GM12878 (cell line): Measurements from ENCODE around the gene WDFY4. TPM values are rescaled to one million over a fixed set of nuclear protein-coding genes. Genes with fewer than 3 reads are reported as not detected.

ENCODE experiments used
- ATAC-seq: fragments of 200-7000 bp; cut with Tn5 transposase; 3 replicates; pipeline ENCODE4 v1.9.1; 2020; ENCODE audit warnings: mild to moderate bottlenecking, moderate library complexity
- BruUV-seq: library from RNA; stranded (reverse); fragments of 400-500 nt; replicated peaks from 2 replicates; lab custom pipeline; 2021; lab: Mats Ljungman, UMichigan
- CTCF ChIA-PET: fragments of 300-600 bp; sonication (Branson Sonifier 250); formaldehyde crosslinking; extraction: SDS; loops from one replicate; lab custom pipeline; 2021; ENCODE audit warnings: inconsistent platforms; lab: Yijun Ruan, JAX
- POLR2A ChIA-PET: fragments of 350-600 bp; formaldehyde crosslinking; extraction: SDS; loops from one replicate; lab custom pipeline; 2021; ENCODE audit warnings: inconsistent platforms; lab: Charles Lee
- RAD21 ChIA-PET: fragments of 300-600 bp; sonication (Branson Sonifier 250); formaldehyde crosslinking; loops from one replicate; lab custom pipeline; 2023; ENCODE audit warnings: antibody characterized with exemption; ENCODE audit not compliant: unreplicated experiment; lab: Charles Lee
- SMC1A ChIA-PET: fragments of 300-600 bp; sonication (Branson Sonifier 250); formaldehyde crosslinking; loops from one replicate; lab custom pipeline; 2023; ENCODE audit not compliant: unreplicated experiment, uncharacterized antibody; lab: Charles Lee
- DNase-seq: peaks from one replicate; pipeline ENCODE4 v3.0.0-alpha.2; 2011; ENCODE audit warnings: low read depth, low spot score
- FAIRE-seq: peaks from 3 replicates; lab custom pipeline; 2011; peaks lifted over from hg19 to GRCh38; lab: Jason Lieb, UNC
- H2AFZ ChIP-seq: 2 replicates; pipeline ENCODE4 v1.6.0; 2011; ENCODE audit warnings: low read depth, low read length, control low read depth; ENCODE audit not compliant: control insufficient read depth
- H3K27ac ChIP-seq: 2 replicates; pipeline ENCODE4 v1.5.1; 2011; ENCODE audit warnings: control low read depth; ENCODE audit not compliant: control insufficient read depth, insufficient read depth
- H3K27me3 ChIP-seq, 2 experiments: replicated peaks in 1 of 2; 2 replicates each; pipeline versions ENCODE4 v1.6.0 to v1.6.1; 2011; ENCODE audit warnings: low read length in 1 of 2; ENCODE audit not compliant: control insufficient read depth in 2 of 2, insufficient read depth in 2 of 2
- H3K36me3 ChIP-seq, 2 experiments: 2 replicates each; pipeline ENCODE4 v1.5.1; 2011; ENCODE audit warnings: low read length in 1 of 2; ENCODE audit not compliant: control insufficient read depth in 2 of 2, insufficient read depth in 2 of 2
- H3K4me1 ChIP-seq: 2 replicates; pipeline ENCODE4 v1.6.1; 2011; ENCODE audit warnings: mild to moderate bottlenecking, low read length, moderate library complexity, mixed read lengths; ENCODE audit not compliant: control insufficient read depth, insufficient read depth
- H3K4me2 ChIP-seq: 2 replicates; pipeline ENCODE4 v1.6.0; 2011; ENCODE audit warnings: control low read depth; ENCODE audit not compliant: control insufficient read depth, insufficient read depth
- H3K4me3 ChIP-seq: fragments of 200-600 bp; sonication (generic); 2 replicates; pipeline ENCODE4 v1.5.1; 2016
- H3K79me2 ChIP-seq: 2 replicates; pipeline ENCODE4 v1.6.0; 2011; ENCODE audit warnings: low read length; ENCODE audit not compliant: control insufficient read depth, insufficient read depth
- H3K9ac ChIP-seq: 2 replicates; pipeline ENCODE4 v1.8.0; 2011; ENCODE audit warnings: low read length, control low read depth, mixed read lengths; ENCODE audit not compliant: control insufficient read depth, insufficient read depth
- H3K9me3 ChIP-seq: replicated peaks from 3 replicates; pipeline ENCODE4 v1.5.1; 2011; ENCODE audit warnings: mild to moderate bottlenecking, low read length; ENCODE audit not compliant: control insufficient read depth, insufficient read depth
- H4K20me1 ChIP-seq: 2 replicates; pipeline ENCODE4 v1.6.0; 2011; ENCODE audit not compliant: control insufficient read depth, insufficient read depth
- FOXM1 ChIP-seq: IDR thresholded peaks from 2 replicates; pipeline ENCODE4 v1.6.1; 2012; ENCODE audit warnings: low read depth, mild to moderate bottlenecking, inconsistent platforms, low read length, moderate library complexity
- NFXL1 ChIP-seq: fragments of 450-650 bp; IDR thresholded peaks from 2 replicates; pipeline ENCODE4 v1.6.1; 2017; ENCODE audit warnings: antibody characterized with exemption, mild to moderate bottlenecking, borderline replicate concordance
- PBX3 ChIP-seq: IDR thresholded peaks from 2 replicates; pipeline ENCODE4 v1.6.1; 2011; ENCODE audit warnings: mild to moderate bottlenecking, low read depth, low read length, moderate library complexity; ENCODE audit not compliant: insufficient replicate concordance
- POU2F2 ChIP-seq: IDR thresholded peaks from 3 replicates; pipeline ENCODE4 v1.6.1; 2011; ENCODE audit warnings: low read depth, mild to moderate bottlenecking, low read length, borderline replicate concordance
- RAD21 ChIP-seq: IDR thresholded peaks from 2 replicates; pipeline ENCODE4 v1.6.1; 2011; ENCODE audit warnings: mild to moderate bottlenecking, low read depth, low read length, moderate library complexity; ENCODE audit not compliant: insufficient read depth
- RB1 ChIP-seq: fragments of 450-650 bp; formaldehyde crosslinking; IDR thresholded peaks from 2 replicates; pipeline ENCODE4 v1.6.1; 2017; ENCODE audit warnings: mild to moderate bottlenecking, borderline replicate concordance
- SMC3 ChIP-seq: IDR thresholded peaks from 2 replicates; pipeline ENCODE4 v1.6.1; 2011; ENCODE audit warnings: low read length, improper control_type of control experiment, borderline replicate concordance
- ZBTB4 ChIP-seq: fragments of 450-650 bp; formaldehyde crosslinking; IDR thresholded peaks from 2 replicates; pipeline ENCODE4 v1.4.0; 2022; ENCODE audit warnings: mild to moderate bottlenecking, moderate library complexity
- ZNF274 ChIP-seq: IDR thresholded peaks from one replicate; pipeline ENCODE4 v1.8.0; 2011; ENCODE audit not compliant: insufficient read length, insufficient read depth
- WGBS: methylation state at CpG from one replicate; pipeline ENCODE4 v1.1.6; 2016; ENCODE audit warnings: low lambda C conversion rate; ENCODE audit not compliant: insufficient replicate concordance, insufficient coverage; ENCODE audit errors: missing lambda C conversion rate; 5-methylcytosine and 5-hydroxymethylcytosine counted together
- in situ Hi-C: fragments of 300-500 bp; cut with MboI; formaldehyde crosslinking; loops from 9 replicates; pipeline ENCODE4 v1.14.3; 2018; ENCODE audit warnings: mixed read lengths
- intact Hi-C: fragments of 100-400 bp; cut with micrococcal nuclease; formaldehyde crosslinking; loops from one replicate; pipeline ENCODE4 v1.14.2; 2022; ENCODE audit not compliant: unreplicated experiment
- polyA plus RNA-seq, 11 experiments: library from polyadenylated mRNA; depleted of rRNA in 4 of 11; unstranded in 6 of 11; stranded (reverse) in 5 of 11; fragments of >200 nt; fragmentation: Nextera tagmentation in 4 of 11; fragmentation: Illumina TruSeq in 1 of 11; extraction: Ambion mirVana in 4 of 11; extraction: Trizol in 1 of 11; gene quantifications; 1 replicate in 1 of 11; 2 replicates in 10 of 11; pipeline versions ENCODE4 v1.2.1 to v1.2.3, GENCODE V29; 2011 to 2016; ENCODE audit warnings: inconsistent platforms in 2 of 11, missing spikeins in 2 of 11, low read depth in 1 of 11
- total RNA-seq, 4 experiments: library from RNA; depleted of rRNA in 3 of 4; stranded (reverse); fragments of >200 nt in 3 of 4; fragmentation: Illumina TruSeq in 1 of 4; extraction: Trizol in 1 of 4; gene quantifications; 2 replicates each; pipeline versions ENCODE4 v1.2.1 to v1.2.3, GENCODE V29; 2013 to 2021
- TF ChIP-seq, protein P1 (sequence below): IDR thresholded peaks from 2 replicates; pipeline ENCODE4 v1.6.1; 2011; ENCODE audit warnings: low read depth, low read length, improper control_type of control experiment, borderline replicate concordance
- TF ChIP-seq, protein P2 (sequence below): IDR thresholded peaks from 2 replicates; pipeline ENCODE4 v1.6.1; 2011; ENCODE audit warnings: borderline replicate concordance, low read depth, mild to moderate bottlenecking, moderate library complexity, mixed read lengths, low read length; ENCODE audit not compliant: insufficient read depth; ENCODE audit errors: extremely low read length

Gene WDFY4
- total and polyA plus RNA-seq, 10 of the 15 experiments (the other 5 are each of a cell fraction or from before 2014, with no cell fraction given) = 13.5 to 132 (median 47.3) TPM

DNA sequence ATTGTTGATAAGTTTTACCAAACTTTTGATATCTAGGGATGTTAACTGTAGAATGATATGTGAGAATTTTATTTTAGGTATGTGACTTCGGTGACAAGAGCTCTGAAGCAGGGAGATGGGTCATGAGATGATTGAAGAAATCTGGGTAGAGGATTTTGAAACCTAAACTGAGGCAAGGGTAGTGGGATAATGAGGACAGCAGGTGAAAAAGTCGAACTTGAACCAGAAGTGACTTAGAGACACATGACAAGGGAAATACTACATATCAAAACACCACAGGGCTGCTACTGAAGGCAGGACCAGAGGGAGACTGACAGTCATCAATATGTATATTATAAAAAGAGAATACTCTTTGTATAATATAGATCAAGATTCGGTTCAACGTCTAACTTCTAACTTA lies 113.2 kb downstream of the WDFY4 start:
- ChIA-PET CTCF (interaction anchor here (0.8 kb wide), 1 partner anchor 75 kb away, joined by 3 read pairs; no protein-coding TSS in a partner anchor), SMC1A (no interaction called here), RAD21 (no interaction called here), POLR2A (no interaction called here)
- no peak overlapping the region for H3K27ac ChIP-seq
- no peak overlapping the region for H3K9ac ChIP-seq
- peaks cover 12 to 19% of the 10 kb centered on the region in 2 experiments; a peak in 3 of 4 replicates for H3K36me3 ChIP-seq
- H4K20me1 ChIP-seq = peaks cover 4% of the 10 kb centered on the region; the same call in 1 of the 2 replicates
- in situ Hi-C loops = no loop called here
- H3K4me3 ChIP-seq = no peak overlapping the region
- FAIRE-seq (no peak), DNase-seq (no peak), ATAC-seq (no peak)
- H3K27me3 ChIP-seq = no peaks in the 10 kb centered on the region
- no peaks in the 10 kb centered on the region; the same call in 1 of the 2 replicates for H3K79me2 ChIP-seq
- TF ChIP-seq RB1 (no peak), POU2F2 (no peak), NFXL1 (no peak), PBX3 (no peak), FOXM1 (no peak), SMC3 (no peak), RAD21 (no peak), ZNF274 (no peak), ZBTB4 (CRISPR knock-in tag) (no peak)
- TF ChIP-seq, protein P1, sequence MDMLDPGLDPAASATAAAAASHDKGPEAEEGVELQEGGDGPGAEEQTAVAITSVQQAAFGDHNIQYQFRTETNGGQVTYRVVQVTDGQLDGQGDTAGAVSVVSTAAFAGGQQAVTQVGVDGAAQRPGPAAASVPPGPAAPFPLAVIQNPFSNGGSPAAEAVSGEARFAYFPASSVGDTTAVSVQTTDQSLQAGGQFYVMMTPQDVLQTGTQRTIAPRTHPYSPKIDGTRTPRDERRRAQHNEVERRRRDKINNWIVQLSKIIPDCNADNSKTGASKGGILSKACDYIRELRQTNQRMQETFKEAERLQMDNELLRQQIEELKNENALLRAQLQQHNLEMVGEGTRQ = no peak
- TF ChIP-seq, protein P2, sequence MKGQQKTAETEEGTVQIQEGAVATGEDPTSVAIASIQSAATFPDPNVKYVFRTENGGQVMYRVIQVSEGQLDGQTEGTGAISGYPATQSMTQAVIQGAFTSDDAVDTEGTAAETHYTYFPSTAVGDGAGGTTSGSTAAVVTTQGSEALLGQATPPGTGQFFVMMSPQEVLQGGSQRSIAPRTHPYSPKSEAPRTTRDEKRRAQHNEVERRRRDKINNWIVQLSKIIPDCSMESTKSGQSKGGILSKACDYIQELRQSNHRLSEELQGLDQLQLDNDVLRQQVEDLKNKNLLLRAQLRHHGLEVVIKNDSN = no peak
- intact Hi-C loops = no loop called here
- no peaks in the 10 kb centered on the region; the same call in 2 of the 3 replicates for H3K9me3 ChIP-seq
- H3K4me2 ChIP-seq = no peak overlapping the region
- no peak overlapping the region for H2AFZ ChIP-seq
- H3K4me1 ChIP-seq = peaks cover 37% of the 10 kb centered on the region
- 76% methylated on average over 4 of the region's 4 CpGs for WGBS
- no TSS peak for BruUV-seq
